GM19438 (cell line): ENCODE data around the gene DCAF7.

ENCODE experiments used
- ATAC-seq: cut with Tn5 transposase; IDR thresholded peaks from one replicate; pipeline ENCODE4 v1.9.1; 2021; ENCODE audit warnings: low read depth; ENCODE audit not compliant: unreplicated experiment

The DCAF7 gene

DNA sequence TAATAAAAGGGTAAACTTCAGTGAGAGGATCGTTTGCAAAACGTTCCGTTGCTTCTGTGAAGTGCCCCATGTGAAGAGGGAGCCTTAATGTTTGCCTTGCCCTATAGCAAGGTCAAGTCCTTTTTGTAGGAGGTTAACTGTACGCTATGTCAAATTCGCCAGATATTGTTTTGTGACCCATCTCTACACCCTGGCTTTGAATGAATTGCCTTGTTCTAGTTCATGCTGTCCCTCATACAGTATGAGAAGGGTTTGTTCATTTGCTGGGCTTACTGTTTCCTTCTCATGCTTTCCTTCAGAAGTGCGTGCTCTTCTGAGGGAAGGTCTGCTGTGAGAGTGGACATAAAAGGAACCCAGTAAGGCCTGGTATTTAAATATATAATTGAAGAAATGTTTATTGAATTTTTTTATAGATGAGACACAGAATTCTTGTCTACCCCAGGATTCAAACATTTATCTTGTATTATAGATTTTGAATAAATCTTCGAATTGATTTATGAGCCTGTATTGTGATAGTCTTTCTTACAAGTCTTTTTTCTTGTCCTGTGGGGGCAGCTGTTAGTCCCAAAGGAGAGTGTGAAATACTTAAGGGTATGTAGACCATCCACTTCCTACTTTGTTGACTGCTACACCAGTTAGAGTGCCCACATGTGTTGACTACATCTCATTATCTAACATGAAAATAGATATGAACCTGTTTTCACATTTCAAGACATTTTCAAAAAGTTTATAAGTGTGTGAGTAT is 73.7 kb downstream of the DCAF7 start:
- no peak for ATAC-seq

GRCh38 chr17:63624531-63624880 is 74.2 kb downstream of the DCAF7 start:
- no peak for ATAC-seq

GRCh38 chr17:63626551-63627180 is 76.4 kb downstream of the DCAF7 start:
- no peak for ATAC-seq

GRCh38 chr17:63629627-63630026 is 79.3 kb downstream of the DCAF7 start:
- no peak for ATAC-seq

DNA sequence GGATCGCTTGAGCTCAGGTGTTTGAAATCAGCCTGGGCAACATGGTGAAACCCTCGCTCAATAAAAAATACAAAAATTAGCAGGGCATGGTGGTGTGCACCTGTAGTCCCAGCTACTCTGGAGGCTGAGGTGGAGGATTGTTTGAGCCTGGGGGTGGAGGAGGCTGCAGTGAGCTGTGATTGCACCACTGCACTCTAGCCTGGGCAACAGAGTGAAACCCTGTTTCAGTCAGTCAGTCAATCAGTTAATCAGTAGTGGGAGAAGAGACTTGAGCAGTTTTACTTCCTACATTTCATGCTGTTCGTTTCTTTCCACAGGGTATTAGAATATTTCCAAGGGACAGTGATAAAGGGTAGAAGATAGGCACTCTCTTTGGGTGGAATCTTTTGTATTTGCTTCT is 80.8 kb downstream of the DCAF7 start:
- no peak for ATAC-seq

GRCh38 chr17:63631626-63632025 is 81.3 kb downstream of the DCAF7 start:
- ATAC-seq: no peak

- no peak for ATAC-seq
These were observed 83.5 kb downstream of the DCAF7 start for GRCh38 chr17:63633742-63634141.

DNA sequence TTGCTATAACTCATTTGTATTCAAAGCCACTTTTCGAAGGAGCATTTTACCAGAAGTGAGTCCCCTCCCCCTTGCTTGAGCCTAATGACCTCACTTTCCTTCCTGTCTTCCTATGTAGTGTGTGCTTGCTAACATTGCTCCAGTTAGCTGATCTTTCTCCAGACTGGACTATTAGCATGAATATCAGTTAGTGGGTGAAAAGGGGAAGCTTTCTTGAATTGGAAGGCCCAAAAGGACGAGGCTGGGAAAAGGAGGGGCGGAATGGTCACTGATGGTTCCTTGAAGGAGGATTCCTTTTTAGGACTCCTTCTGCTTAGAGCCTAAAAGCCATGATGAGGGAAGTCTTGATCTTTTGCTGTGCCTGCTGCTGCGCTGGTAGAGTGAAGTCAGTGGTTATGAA is 83.9 kb downstream of the DCAF7 start:
- ATAC-seq: no peak

DNA sequence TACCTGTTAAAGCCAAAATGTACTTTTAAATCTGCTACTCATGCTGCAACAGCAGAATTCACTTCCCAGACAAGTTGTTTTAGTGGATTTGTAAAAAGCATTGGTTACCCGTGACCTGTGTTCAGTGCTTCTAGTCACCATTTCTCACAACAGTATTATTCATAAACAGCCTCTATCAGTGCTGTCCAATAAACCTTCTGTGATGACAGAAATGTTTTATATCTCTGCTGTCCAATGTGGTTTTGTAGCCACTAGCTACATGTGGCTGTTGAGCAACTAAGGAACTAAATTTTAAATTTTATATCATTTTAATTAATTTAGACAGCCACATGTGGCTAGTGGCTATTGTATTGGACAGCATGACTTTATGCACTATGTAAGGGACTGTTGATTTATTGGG is 84.5 kb downstream of the DCAF7 start:
- no peak for ATAC-seq

DNA sequence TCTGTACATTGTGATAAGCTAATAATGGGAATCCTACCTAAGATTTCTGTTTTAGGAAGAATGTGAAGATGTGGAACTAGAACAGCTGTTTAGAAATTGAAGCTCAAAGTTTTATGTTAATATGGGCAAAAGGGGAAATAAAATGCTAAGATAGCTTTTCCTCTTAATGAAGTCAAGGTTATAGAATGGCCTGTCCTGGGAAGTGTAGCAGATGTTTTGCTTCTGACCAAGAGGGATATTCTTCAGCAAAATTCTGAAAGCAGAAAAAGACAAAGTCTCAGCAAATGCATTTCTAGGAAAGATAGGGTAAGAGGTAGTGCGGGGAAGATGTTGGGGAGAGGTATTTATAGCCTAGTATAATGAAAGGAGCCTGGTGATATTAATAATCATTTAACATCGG is 85.0 kb downstream of the DCAF7 start:
- ATAC-seq: no peak

DNA sequence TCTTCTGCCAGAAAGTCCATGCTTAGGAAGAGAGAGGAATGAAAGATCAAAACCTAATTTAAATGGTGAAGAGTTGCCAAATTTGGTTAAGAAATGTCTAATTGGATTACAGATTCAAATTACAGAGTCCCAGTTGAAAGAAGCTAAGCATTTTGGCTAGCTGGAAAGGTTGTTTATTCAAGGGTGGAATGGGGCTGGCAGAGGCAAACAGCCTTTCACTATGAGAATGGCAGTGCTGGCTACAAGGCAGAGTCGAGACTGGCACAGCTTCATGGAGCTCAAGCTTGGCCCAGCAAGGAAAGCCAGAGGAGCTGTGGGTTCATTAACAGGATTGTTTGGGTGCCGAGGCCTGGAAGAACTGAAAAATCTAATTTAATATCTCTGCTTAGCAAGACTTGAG is 85.5 kb downstream of the DCAF7 start:
- no peak for ATAC-seq

DNA sequence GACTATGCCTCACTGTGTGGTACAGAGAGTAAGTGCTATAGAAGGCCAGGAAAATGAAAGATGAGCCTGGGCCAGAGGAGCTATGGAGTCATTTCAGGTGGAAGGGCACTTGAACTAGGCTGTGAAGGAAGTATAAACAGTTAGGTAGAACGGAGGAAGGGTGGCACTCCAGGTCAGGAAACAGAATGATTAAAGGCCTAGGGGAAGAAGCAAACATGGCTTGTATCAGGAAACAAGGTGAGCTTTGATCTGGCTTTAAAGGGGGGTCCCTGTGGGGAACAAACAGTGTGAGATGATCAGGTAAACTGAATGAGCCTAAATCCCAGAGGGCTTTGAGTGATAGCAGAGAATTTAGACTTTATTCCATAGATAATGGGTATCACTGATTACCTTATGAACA is 88.8 kb downstream of the DCAF7 start:
- ATAC-seq: no peak

GRCh38 chr17:63640038-63640437 is 89.8 kb downstream of the DCAF7 start:
- ATAC-seq: no peak

GRCh38 chr17:63641692-63642448 is 91.6 kb downstream of the DCAF7 start:
- ATAC-seq: no peak
